Endothelial cell of umbilical vein (primary cell): ENCODE measurements around the gene RALGPS2. TPM values are rescaled to one million over a fixed set of nuclear protein-coding genes. Genes with fewer than 3 reads are reported as not detected.

Source experiments
- BruUV-seq: library from RNA; stranded (reverse); fragments of 400-500 nt; replicated peaks from 2 replicates; lab custom pipeline; 2021; lab: Mats Ljungman, UMichigan
- CTCF ChIA-PET: fragments of 300-600, 350-600 bp; sonication (Branson Sonifier 250); formaldehyde crosslinking; loops from one replicate; lab custom pipeline; 2021; ENCODE audit warnings: antibody characterized with exemption, inconsistent platforms; lab: Charles Lee
- POLR2A ChIA-PET: fragments of 300-600, 350-600 bp; sonication (Branson Sonifier 250); formaldehyde crosslinking; loops from one replicate; lab custom pipeline; 2021; ENCODE audit warnings: antibody characterized with exemption, inconsistent platforms; lab: Charles Lee
- DNase-seq: peaks from one replicate; pipeline ENCODE4 v3.0.0-alpha.2; 2011; ENCODE audit warnings: low read depth, low spot score
- FAIRE-seq: peaks from 2 replicates; lab custom pipeline; 2011; peaks lifted over from hg19 to GRCh38; lab: Jason Lieb, UNC
- H2AFZ ChIP-seq: 2 replicates; pipeline ENCODE4 v1.6.0; 2012; ENCODE audit warnings: low read depth, low read length, control low read depth, inconsistent platforms
- H3K27ac ChIP-seq: 2 replicates; pipeline ENCODE4 v1.5.1; 2011; ENCODE audit warnings: low read depth, mild to moderate bottlenecking, control low read depth, low read length, moderate library complexity; ENCODE audit not compliant: insufficient read depth
- H3K27me3 ChIP-seq, 2 experiments: 2 replicates each; pipeline versions ENCODE4 v1.6.0 to v1.6.1; 2011; ENCODE audit warnings: low read length in 2 of 2, mixed read lengths in 1 of 2; ENCODE audit not compliant: control insufficient read depth in 2 of 2, insufficient read depth in 2 of 2
- H3K36me3 ChIP-seq, 2 experiments: 2 replicates in 1 of 2; 3 replicates in 1 of 2; pipeline ENCODE4 v1.5.1; 2011; ENCODE audit warnings: low read length in 2 of 2, mild to moderate bottlenecking in 1 of 2, moderate library complexity in 1 of 2; ENCODE audit not compliant: control insufficient read depth in 2 of 2, insufficient read depth in 2 of 2; ENCODE audit errors: extremely low read depth in 1 of 2
- H3K4me1 ChIP-seq: 3 replicates; pipeline ENCODE4 v1.5.1; 2011; ENCODE audit warnings: mild to moderate bottlenecking, low read length; ENCODE audit not compliant: control insufficient read depth, insufficient read depth; ENCODE audit errors: extremely low read depth
- H3K4me2 ChIP-seq: 2 replicates; pipeline ENCODE4 v1.6.1; 2011; ENCODE audit warnings: low read length, control low read depth, mixed read lengths; ENCODE audit not compliant: insufficient read depth
- H3K4me3 ChIP-seq, 3 experiments: fragments of 200-600 bp in 1 of 3; sonication (generic), shearing (Covaris generic) in 1 of 3; replicated peaks in 1 of 3; 2 replicates each; pipeline ENCODE4 v1.5.1; 2011 to 2016; ENCODE audit warnings: control low read depth in 3 of 3, low read length in 3 of 3, mild to moderate bottlenecking in 2 of 3, inconsistent platforms in 1 of 3, low read depth in 1 of 3, moderate library complexity in 1 of 3; ENCODE audit not compliant: insufficient read depth in 1 of 3
- H3K79me2 ChIP-seq: 2 replicates; pipeline ENCODE4 v1.6.0; 2012; ENCODE audit warnings: low read length, inconsistent platforms; ENCODE audit not compliant: control insufficient read depth, insufficient read depth
- H3K9ac ChIP-seq: replicated peaks from 2 replicates; pipeline ENCODE3; 2011; ENCODE audit warnings: low read length, control low read depth; ENCODE audit not compliant: insufficient read depth; ENCODE audit errors: extremely low read depth
- H3K9me1 ChIP-seq: replicated peaks from 3 replicates; pipeline ENCODE4 v1.6.0; 2011; ENCODE audit warnings: mild to moderate bottlenecking, low read length; ENCODE audit not compliant: control insufficient read depth, insufficient read depth; ENCODE audit errors: extremely low read depth
- H3K9me3 ChIP-seq: replicated peaks from 2 replicates; pipeline ENCODE4 v1.5.1; 2012; ENCODE audit warnings: low read length, inconsistent platforms; ENCODE audit not compliant: control insufficient read depth, insufficient read depth
- H4K20me1 ChIP-seq: replicated peaks from 2 replicates; pipeline ENCODE3; 2011; ENCODE audit warnings: mild to moderate bottlenecking, low read length; ENCODE audit not compliant: control insufficient read depth, insufficient read depth; ENCODE audit errors: extremely low read depth
- CTCF ChIP-seq, 2 donors: IDR thresholded peaks; 1 replicate in 1 of 2; 2 replicates in 1 of 2; pipeline ENCODE4 v1.5.1; 2011; ENCODE audit warnings: low read length in 2 of 2, mild to moderate bottlenecking in 2 of 2, moderate library complexity in 2 of 2, control low read depth in 1 of 2, inconsistent platforms in 1 of 2, low read depth in 1 of 2; ENCODE audit not compliant: insufficient read depth in 1 of 2; ENCODE audit errors: extremely low read depth in 1 of 2
- EZH2 ChIP-seq: IDR thresholded peaks from 2 replicates; pipeline ENCODE4 v1.6.1; 2012; ENCODE audit warnings: borderline replicate concordance, low read depth, mild to moderate bottlenecking, moderate library complexity, low read length, inconsistent platforms; ENCODE audit not compliant: severe bottlenecking
- FOS ChIP-seq: IDR thresholded peaks from 2 replicates; pipeline ENCODE4 v1.6.1; 2011; ENCODE audit warnings: mild to moderate bottlenecking, low read length, moderate library complexity, borderline replicate concordance; ENCODE audit not compliant: insufficient read depth
- GATA2 ChIP-seq: IDR thresholded peaks from 2 replicates; pipeline ENCODE4 v1.7.0; 2011; ENCODE audit warnings: low read depth, mild to moderate bottlenecking, moderate library complexity, mixed read lengths, low read length; ENCODE audit not compliant: insufficient read length, insufficient read depth
- JUN ChIP-seq: IDR thresholded peaks from 2 replicates; pipeline ENCODE4 v1.6.1; 2011; ENCODE audit warnings: borderline replicate concordance, low read depth; ENCODE audit not compliant: insufficient read length, insufficient read depth
- MAX ChIP-seq: IDR thresholded peaks from 2 replicates; pipeline ENCODE4 v1.6.1; 2011; ENCODE audit not compliant: insufficient read depth, insufficient read length
- MYC ChIP-seq: IDR thresholded peaks from one replicate; pipeline ENCODE4 v1.6.1; 2011; ENCODE audit warnings: mild to moderate bottlenecking, low read depth, low read length
- POLR2A ChIP-seq: IDR thresholded peaks from 2 replicates; pipeline ENCODE4 v1.6.1; 2012; ENCODE audit warnings: low read depth, mild to moderate bottlenecking, control low read depth, low read length
- POLR2AphosphoS5 ChIP-seq: IDR thresholded peaks from 2 replicates; pipeline ENCODE4 v1.6.1; 2012; ENCODE audit warnings: low read depth, mild to moderate bottlenecking, control low read depth, low read length, moderate library complexity; ENCODE audit not compliant: insufficient read depth
- dilution Hi-C: fragments of 300-500 bp; cut with MboI; formaldehyde crosslinking; loops from one replicate; pipeline ENCODE4 v1.15.0; 2019; ENCODE audit warnings: low sequenced_read_pairs; ENCODE audit not compliant: extremely low pct_ligation_motif_present
- intact Hi-C: fragments of 100-400 bp; cut with micrococcal nuclease; formaldehyde crosslinking; loops from one replicate; pipeline ENCODE4 v1.10.0; 2022
- polyA plus RNA-seq, 4 experiments: library from polyadenylated mRNA; depleted of rRNA in 3 of 4; stranded (reverse) in 3 of 4; unstranded in 1 of 4; fragments of >200 nt; gene quantifications; 2 replicates each; pipeline versions ENCODE4 v1.2.1 to v1.2.3, GENCODE V29; 2011 to 2012; ENCODE audit warnings: missing spikeins in 1 of 4
- total RNA-seq: library from RNA; stranded (reverse); gene quantifications from 2 replicates; pipeline ENCODE4 v1.2.3, GENCODE V29; 2021

The RALGPS2 gene
- total and polyA plus RNA-seq, 2 donors (not counting 3 experiments of a cell fraction or from before 2014, with no cell fraction given): 4.6 to 27.7 TPM

- H2AFZ ChIP-seq: no peak overlapping the region
- DNase-seq (no peak), FAIRE-seq (no peak)
- dilution Hi-C loops (no loop called here), intact Hi-C loops (no loop called here)
- CTCF ChIA-PET: interaction anchor here (0.9 to 3.0 kb wide), 5 partner anchors 14 to 249 kb away, joined by 3 to 21 read pairs (median 4); no protein-coding TSS in a partner anchor
- H3K4me3 ChIP-seq: no peak overlapping the region
- BruUV-seq: no TSS peak
- POLR2A ChIA-PET: no interaction called here
- H3K27ac ChIP-seq: no peak overlapping the region
- H4K20me1 ChIP-seq: no peaks in the 10 kb centered on the region
- no peak overlapping the region for H3K4me2 ChIP-seq
- no peaks in the 10 kb centered on the region for H3K36me3 ChIP-seq
- H3K27me3 ChIP-seq: no peaks in the 10 kb centered on the region
- H3K9me1 ChIP-seq: no peaks in the 10 kb centered on the region
- H3K9me3 ChIP-seq: no peaks in the 10 kb centered on the region
- no peak overlapping the region for H3K9ac ChIP-seq
- H3K79me2 ChIP-seq: no peaks in the 10 kb centered on the region
- TF ChIP-seq POLR2A (no peak), FOS (no peak), MYC (no peak), EZH2 (no peak), MAX (no peak), GATA2 (no peak), CTCF (IDR thresholded peaks at IDR 0.05; ENCODE audit: extremely low read depth in 1 of 2, insufficient read depth in 1 of 2, low read depth in 1 of 2, low read length in 2 of 2) (no peak), POLR2AphosphoS5 (no peak), JUN (no peak)
- peaks cover 13% of the 10 kb centered on the region for H3K4me1 ChIP-seq
Observed at GRCh38 chr1:178781533-178782330, 56.7 kb downstream of the RALGPS2 start.
